ENCODE measurements around the gene MAZ. TPM values are rescaled to one million over a fixed set of nuclear protein-coding genes. Genes with fewer than 3 reads are reported as not detected.
"Not testable (repeated sequence)": the region's sequence is repeated elsewhere in the genome, so short reads cannot be mapped to it uniquely, and the experiment has no call there.

Gene MAZ
- total RNA-seq, 6 experiments from 2014 or later = 42.9 to 106 (median 60.7) TPM

- intact Hi-C loops (cut with DNase I) = no loop called here
- Histone ChIP-seq H3K9me3 (no peaks in the 10 kb centered on the region), H3K36me3 (no peaks in the 10 kb centered on the region), H3K27ac (no peak overlapping the region), H3K4me1 (no peaks in the 10 kb centered on the region), H3K27me3 (no peaks in the 10 kb centered on the region), H3K4me3 (no peak overlapping the region)
- WGBS (ENCODE audit: insufficient coverage, low coverage, low lambda C conversion rate, missing lambda C conversion rate) = 91% methylated on average over 2 of the region's 2 CpGs
- DNase-seq (no peak), ATAC-seq (peak in 1 of 4 donors; percentile 41)
- TF ChIP-seq, protein P1, sequence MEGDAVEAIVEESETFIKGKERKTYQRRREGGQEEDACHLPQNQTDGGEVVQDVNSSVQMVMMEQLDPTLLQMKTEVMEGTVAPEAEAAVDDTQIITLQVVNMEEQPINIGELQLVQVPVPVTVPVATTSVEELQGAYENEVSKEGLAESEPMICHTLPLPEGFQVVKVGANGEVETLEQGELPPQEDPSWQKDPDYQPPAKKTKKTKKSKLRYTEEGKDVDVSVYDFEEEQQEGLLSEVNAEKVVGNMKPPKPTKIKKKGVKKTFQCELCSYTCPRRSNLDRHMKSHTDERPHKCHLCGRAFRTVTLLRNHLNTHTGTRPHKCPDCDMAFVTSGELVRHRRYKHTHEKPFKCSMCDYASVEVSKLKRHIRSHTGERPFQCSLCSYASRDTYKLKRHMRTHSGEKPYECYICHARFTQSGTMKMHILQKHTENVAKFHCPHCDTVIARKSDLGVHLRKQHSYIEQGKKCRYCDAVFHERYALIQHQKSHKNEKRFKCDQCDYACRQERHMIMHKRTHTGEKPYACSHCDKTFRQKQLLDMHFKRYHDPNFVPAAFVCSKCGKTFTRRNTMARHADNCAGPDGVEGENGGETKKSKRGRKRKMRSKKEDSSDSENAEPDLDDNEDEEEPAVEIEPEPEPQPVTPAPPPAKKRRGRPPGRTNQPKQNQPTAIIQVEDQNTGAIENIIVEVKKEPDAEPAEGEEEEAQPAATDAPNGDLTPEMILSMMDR (IDR thresholded peaks at IDR 0.05) = no peak
- no peak for TF ChIP-seq POLR2A (IDR thresholded peaks at IDR 0.05)
Observed at GRCh38 chr16:29784157-29784556, 22.2 kb upstream of the MAZ start.

GRCh38 chr16:29784901-29785500 is 21.3 kb upstream of the MAZ start:
- ATAC-seq (peak; percentile 94 to 97 (median 95)), DNase-seq (peak; percentile 76 to 83 (median 78))
- intact Hi-C loops (cut with DNase I) = no loop called here
- Histone ChIP-seq H3K36me3 (no peaks in the 10 kb centered on the region), H3K4me1 (peaks cover 0 to 6% (median 0%) of the 10 kb centered on the region in 4 donors), H3K27me3 (no peaks in the 10 kb centered on the region), H3K9me3 (no peaks in the 10 kb centered on the region), H3K4me3 (peak overlapping the region in 1 of 3 donors; percentile 33), H3K27ac (peak overlapping the region in 1 of 3 donors; percentile 5)
- WGBS (ENCODE audit: insufficient coverage, low coverage, low lambda C conversion rate, missing lambda C conversion rate) = 13% methylated on average over 14 of the region's 38 CpGs
- TF ChIP-seq, protein P1 (IDR thresholded peaks at IDR 0.05) = peak; percentile 65 to 87 (median 82)
- no peak for TF ChIP-seq POLR2A (IDR thresholded peaks at IDR 0.05)

DNA sequence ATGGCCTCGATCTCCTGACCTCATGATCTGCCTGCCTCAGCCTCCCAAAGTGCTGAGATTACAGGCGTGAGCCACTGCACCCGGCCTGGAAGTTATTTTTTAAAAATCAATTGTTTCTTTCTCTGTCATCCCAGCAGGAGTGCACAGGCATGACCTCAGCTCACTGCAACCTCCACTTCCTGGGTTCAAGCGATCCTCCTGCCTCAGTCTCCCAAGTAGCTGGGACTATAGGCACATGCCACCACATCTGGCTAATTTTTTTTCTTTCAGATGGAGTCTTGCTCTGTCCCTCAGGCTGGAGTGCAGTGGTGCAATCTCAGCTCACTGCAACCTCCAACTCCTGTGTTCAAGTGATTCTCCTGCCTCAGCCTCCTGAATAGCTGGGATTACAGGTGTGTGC is 19.2 kb upstream of the MAZ start:
- H3K27me3 ChIP-seq; H3K27ac ChIP-seq; DNase-seq; H3K9me3 ChIP-seq; ATAC-seq; intact Hi-C loops (cut with DNase I); H3K36me3 ChIP-seq; H3K4me3 ChIP-seq: not testable (repeated sequence)
- H3K4me1 ChIP-seq = peaks cover 0 to 15% (median 4%) of the 10 kb centered on the region in 4 donors
- WGBS (ENCODE audit: insufficient coverage, low coverage, low lambda C conversion rate, missing lambda C conversion rate) = 78% methylated on average over 4 of the region's 4 CpGs

DNA sequence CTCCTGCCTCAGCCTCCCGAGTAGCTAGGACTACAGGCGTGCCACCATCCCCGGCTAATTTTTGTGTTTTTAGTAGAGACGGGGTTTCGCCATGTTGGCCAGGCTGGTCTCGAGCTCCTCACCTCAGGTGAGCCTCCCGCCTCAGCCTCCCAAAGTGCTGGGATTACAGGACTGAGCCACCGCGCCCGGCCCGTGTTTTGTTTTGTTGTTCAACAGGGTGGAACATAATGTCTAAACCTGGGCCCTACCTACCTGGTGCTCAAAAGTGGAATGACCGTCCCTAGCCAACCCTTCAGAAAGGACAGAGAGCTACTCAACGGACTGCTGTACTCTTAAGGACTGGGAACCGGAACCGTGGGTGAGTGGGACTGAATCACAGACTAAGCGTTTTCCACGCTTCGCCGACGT is 16.6 kb upstream of the MAZ start:
- Histone ChIP-seq H3K9me3 (no peaks in the 10 kb centered on the region), H3K4me3 (peak overlapping the region; percentile 83 to 93 (median 90)), H3K36me3 (no peaks in the 10 kb centered on the region), H3K27me3 (no peaks in the 10 kb centered on the region), H3K27ac (peak overlapping the region; percentile 75 to 89 (median 85)), H3K4me1 (peaks cover 0 to 15% (median 4%) of the 10 kb centered on the region in 4 donors)
- intact Hi-C loops (cut with DNase I) = no loop called here
- DNase-seq (peak in 1 of 3 donors; percentile 51), ATAC-seq (peak; percentile 12 to 35 (median 20))
- TF ChIP-seq POLR2A (IDR thresholded peaks at IDR 0.05) = no peak
- 42% methylated on average over 13 of the region's 20 CpGs for WGBS (ENCODE audit: insufficient coverage, low coverage, low lambda C conversion rate, missing lambda C conversion rate)

DNA sequence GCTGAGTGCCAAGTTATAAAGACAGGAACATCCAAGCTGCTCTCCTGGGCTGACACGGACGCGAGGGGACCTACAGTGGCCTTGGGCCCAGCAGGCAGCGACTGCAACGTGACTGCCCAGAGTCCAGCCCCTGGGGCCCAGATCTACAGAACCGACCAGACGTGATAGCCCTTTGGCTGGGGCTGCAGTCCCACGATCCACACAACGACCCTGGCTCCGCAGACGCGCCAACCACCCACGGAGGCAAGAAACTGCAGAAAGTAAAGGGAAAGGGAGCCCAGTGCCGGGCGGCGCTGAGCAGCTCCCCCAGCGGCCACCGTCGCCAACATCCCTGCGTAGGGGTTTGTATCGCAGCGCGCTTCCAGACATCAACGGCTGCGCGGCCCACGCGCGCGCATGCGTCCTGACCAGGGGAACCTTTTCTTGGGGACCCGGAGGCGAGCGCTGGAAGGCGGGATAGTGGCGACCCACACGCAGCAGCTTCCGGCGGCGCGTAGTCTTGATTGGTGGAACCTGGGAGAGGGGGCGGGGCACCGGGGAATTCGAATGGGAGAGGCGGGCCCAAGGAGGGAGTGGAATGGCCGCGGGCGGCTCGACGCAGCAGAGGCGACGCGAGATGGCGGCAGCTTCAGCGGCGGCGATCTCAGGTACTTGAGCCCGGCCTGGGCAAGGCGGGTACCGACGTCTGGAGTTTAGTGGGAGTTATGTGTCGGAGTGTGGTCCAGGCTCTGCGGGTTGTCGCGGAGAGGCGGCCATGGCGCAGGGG is 16.0 kb upstream of the MAZ start, which contains the start of gene KIF22:
TSS of gene KIF22 (plus strand) at position 569 of the 766 bp plus-strand sequence. CDS start at position 578, 9 bp downstream.
- H3K36me3 ChIP-seq = no peaks in the 10 kb centered on the region
- 0% methylated on average over 33 of the region's 67 CpGs for WGBS (ENCODE audit: insufficient coverage, low coverage, low lambda C conversion rate, missing lambda C conversion rate)
- peak within 1 kb of the TSS; percentile 75 to 89 (median 85) for H3K27ac ChIP-seq
- intact Hi-C loops (cut with DNase I) = no loop called here
- DNase-seq (peak; percentile 99 to 100 (median 99)), ATAC-seq (peak; percentile 97 to 98 (median 98))
- peak; percentile 82 for TF ChIP-seq POLR2A (IDR thresholded peaks at IDR 0.05)
- TF ChIP-seq, protein P1 (IDR thresholded peaks at IDR 0.05) = peak; percentile 75 to 77 (median 76)
- no peaks in the 10 kb centered on the region for H3K9me3 ChIP-seq
- H3K4me1 ChIP-seq = peaks cover 0 to 15% (median 4%) of the 10 kb centered on the region in 4 donors
- H3K4me3 ChIP-seq = peak within 1 kb of the TSS; percentile 83 to 93 (median 90)
- no peaks in the 10 kb centered on the region for H3K27me3 ChIP-seq

All from right lobe of liver (tissue), 6 donors.